ENCODE data around the gene SIRPB1.
"Not testable (repeated sequence)": the region's sequence is repeated elsewhere in the genome, so short reads cannot be mapped to it uniquely, and the experiment has no call there.

The SIRPB1 gene

GRCh38 chr20:1600736-1601135, 19.1 kb downstream of the SIRPB1 start:
- DNase-seq (ENCODE audit: low spot score): no peak

DNA sequence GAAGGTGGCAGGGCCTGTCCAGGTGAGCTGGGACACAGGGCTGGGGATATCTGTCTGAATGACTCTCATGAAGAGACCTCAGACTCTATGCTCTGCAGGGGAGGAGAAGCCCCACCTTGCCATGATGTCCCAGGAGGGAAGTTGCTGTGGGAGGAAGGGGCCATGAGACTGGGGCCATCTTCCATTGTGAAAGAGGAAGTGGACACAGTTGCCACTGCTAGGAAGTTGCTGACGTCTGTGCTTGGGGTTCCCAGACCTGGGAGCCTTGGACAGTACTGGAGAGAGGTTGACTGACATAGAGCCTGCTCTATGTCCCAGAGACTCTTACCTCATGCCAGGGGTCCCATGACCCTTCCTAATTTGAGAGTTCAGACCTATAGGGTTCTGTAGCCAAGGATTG, 24.5 kb downstream of the SIRPB1 start:
- DNase-seq (ENCODE audit: low spot score): no peak

- no peak for DNase-seq (ENCODE audit: low spot score)
These were observed 31.0 kb downstream of the SIRPB1 start for GRCh38 chr20:1588533-1589460.

GRCh38 chr20:1587781-1588532, 31.9 kb downstream of the SIRPB1 start:
- no peak for DNase-seq (ENCODE audit: low spot score)

- DNase-seq (ENCODE audit: low spot score): no peak
These were observed 40.3 kb downstream of the SIRPB1 start for GRCh38 chr20:1579488-1579887.

DNA sequence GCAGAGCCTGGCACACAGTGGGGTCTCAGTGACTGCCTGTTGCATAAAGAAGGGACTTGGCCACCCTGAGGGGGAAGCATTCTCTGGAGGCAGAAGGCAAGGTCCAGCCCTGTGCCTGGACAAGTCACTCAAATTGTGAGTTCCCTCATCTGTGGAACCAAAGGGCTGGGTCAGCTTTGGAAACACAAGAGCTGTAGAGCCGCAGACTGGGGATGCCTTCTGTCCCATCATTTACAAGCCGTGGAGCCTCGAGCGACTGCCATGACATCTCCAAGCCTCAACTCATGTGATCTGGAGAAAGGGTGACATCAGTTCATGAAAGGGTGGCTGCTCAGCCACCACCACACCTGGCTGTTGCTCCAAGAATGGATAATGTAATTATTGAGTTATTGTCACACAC, 41.9 kb downstream of the SIRPB1 start:
- DNase-seq (ENCODE audit: low spot score): no peak

GRCh38 chr20:1577313-1577712, 42.5 kb downstream of the SIRPB1 start:
- not testable (repeated sequence) for DNase-seq (ENCODE audit: low spot score)

DNA sequence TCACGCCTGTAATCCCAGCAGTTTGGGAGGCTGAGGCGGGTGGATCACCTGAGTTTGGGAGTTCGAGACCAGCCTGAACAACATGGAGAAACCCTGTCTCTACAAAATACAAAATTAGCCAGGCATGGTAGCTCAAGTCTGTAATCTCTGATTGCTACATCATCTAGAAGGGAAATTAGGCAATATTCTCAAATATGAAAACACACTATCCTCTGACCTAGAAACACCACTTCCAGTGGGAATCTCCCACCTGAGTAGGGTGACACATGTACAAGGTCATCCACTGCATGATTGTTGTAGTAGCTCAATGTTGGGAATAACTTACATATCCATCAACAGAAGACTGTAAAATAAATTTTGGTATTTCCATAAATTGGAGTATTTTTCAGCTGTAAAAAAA, 43.2 kb downstream of the SIRPB1 start:
- DNase-seq (ENCODE audit: low spot score): no peak

DNA sequence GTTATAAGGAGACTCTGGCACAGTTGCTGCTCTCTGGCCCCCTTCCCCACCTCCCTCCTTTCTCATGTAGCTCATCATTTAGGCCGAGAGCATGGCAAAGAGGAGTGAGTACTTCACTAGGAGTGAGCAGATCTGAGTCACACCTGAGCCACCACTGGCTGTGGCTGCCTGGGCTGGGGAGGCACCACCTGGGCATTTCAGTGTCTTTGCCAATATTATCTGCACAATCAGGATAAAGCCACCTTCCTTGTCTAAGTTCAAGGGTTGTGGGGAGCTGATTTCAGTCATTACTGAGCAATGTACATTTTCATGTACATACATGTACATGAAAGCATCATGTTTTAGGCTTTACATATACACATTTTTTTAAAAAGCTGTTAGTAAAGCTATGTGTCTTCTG, 43.8 kb downstream of the SIRPB1 start:
- not testable (repeated sequence) for DNase-seq (ENCODE audit: low spot score)

GRCh38 chr20:1571583-1571982, 48.2 kb downstream of the SIRPB1 start:
- peak; percentile 0 for DNase-seq (ENCODE audit: low spot score)

Small RNAs within 50 kb of the gene (small RNA-seq; reads per million reads assigned to genes)
- 0 reads per million in 2 experiments for gene RN7SL561P

All from SK-N-DZ (cell line).